Body of pancreas (tissue), 4 donors: Measurements from ENCODE around the gene LONRF2.

ENCODE experiments used
- POLR2A ChIP-seq, 3 donors: fragments of 450-650 bp; IDR thresholded peaks; one replicate each; pipeline ENCODE4 v1.6.1; 2016; ENCODE audit warnings: antibody characterized with exemption in 3 of 3, mild to moderate bottlenecking in 2 of 3
- TF ChIP-seq, protein P1 (sequence below), 7 experiments: fragments of 450-650 bp in 4 of 7; fragments of 200-600 bp in 3 of 7; sonication (generic) in 3 of 7; IDR thresholded peaks; one replicate each; pipeline ENCODE4 v1.5.1; 2016 to 2019; ENCODE audit warnings: antibody characterized with exemption in 7 of 7

DNA sequence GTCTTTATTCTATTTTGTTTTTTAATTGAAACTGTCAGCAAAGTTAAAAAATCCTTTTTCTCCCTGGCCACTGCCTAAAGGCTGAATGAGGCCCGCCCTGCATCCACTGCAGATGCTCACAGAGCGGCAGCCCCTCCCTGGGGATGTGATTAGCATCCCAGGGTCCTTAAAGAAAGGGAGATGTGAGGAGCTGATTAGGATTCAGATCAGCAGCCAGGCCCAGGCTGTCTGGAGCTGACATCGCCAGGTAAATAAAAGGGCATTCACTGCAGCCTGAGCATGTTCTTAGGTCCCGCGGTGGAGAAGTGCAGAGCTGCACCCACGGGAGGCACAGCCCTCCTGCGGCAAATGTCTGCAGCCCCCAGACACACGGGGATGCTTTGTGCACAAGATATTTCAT is 83.8 kb downstream of the LONRF2 start:
- TF ChIP-seq, protein P1, sequence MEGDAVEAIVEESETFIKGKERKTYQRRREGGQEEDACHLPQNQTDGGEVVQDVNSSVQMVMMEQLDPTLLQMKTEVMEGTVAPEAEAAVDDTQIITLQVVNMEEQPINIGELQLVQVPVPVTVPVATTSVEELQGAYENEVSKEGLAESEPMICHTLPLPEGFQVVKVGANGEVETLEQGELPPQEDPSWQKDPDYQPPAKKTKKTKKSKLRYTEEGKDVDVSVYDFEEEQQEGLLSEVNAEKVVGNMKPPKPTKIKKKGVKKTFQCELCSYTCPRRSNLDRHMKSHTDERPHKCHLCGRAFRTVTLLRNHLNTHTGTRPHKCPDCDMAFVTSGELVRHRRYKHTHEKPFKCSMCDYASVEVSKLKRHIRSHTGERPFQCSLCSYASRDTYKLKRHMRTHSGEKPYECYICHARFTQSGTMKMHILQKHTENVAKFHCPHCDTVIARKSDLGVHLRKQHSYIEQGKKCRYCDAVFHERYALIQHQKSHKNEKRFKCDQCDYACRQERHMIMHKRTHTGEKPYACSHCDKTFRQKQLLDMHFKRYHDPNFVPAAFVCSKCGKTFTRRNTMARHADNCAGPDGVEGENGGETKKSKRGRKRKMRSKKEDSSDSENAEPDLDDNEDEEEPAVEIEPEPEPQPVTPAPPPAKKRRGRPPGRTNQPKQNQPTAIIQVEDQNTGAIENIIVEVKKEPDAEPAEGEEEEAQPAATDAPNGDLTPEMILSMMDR (IDR thresholded peaks at IDR 0.05), result no peak
- TF ChIP-seq POLR2A (IDR thresholded peaks at IDR 0.05), result no peak
